ENCODE measurements around the gene KLK15.

DNA sequence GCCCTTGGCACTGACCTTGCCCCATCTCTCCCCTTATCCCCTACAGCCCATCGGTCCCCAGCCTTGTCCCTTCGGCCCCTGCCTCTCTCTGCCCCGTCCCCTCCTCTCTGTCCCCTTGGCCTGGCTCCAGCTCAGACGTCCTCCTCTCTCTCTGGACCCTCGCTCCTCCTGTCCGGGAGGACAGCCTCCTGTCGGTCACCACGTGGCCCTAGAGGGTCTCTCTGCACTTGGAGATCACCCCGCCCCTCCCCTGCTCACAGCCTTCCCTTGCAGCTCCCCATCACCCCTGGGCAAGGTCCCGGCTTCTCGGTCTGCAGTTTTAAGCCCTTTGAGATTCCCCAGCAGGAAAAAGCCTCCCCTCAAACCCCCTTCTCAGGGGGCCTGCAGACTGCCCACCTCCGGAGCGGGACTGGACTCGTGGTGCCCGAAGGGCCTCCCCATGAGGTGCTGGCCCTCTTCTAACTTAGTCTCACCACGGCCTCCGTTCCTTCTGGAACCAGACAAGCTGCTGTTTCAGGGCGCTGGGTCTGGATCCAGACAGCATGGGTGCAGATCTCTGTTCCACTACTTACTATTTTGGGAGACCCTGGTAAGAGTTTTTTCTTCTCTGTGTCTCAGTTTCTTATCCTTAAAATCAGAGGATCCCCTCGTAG, 3.3 kb upstream of the KLK15 start:
- TF ChIP-seq EZH2 (IDR thresholded peaks at IDR 0.05) (no peak), POLR2AphosphoS5 (IDR thresholded peaks at IDR 0.05; ENCODE audit: borderline replicate concordance, low read depth, low read length) (no peak), FOXP2 (optimal IDR thresholded peaks at IDR 0.05; ENCODE audit: control extremely low read depth, extremely low read length, insufficient read depth) (no peak)
